ENCODE results near the gene CEP112.

The CEP112 gene

GRCh38 chr17:66191593-66192377 lies at the start of gene CEP112:
Gene CEP112 (minus strand): TSS chr17:66192133.
- peak; percentile 86 for DNase-seq

GRCh38 chr17:66240630-66241029 lies 48.7 kb upstream of the CEP112 start:
- no peak for DNase-seq

GRCh38 chr17:66240013-66240412 lies 48.1 kb upstream of the CEP112 start:
- no peak for DNase-seq

GRCh38 chr17:66235377-66235994 lies 43.6 kb upstream of the CEP112 start:
- DNase-seq: no peak

GRCh38 chr17:66234611-66235010 lies 42.7 kb upstream of the CEP112 start:
- DNase-seq: no peak

GRCh38 chr17:66233023-66233753 lies 41.3 kb upstream of the CEP112 start:
- DNase-seq: no peak

- DNase-seq: no peak
Measured at GRCh38 chr17:66230922-66231591, 39.1 kb upstream of the CEP112 start.

GRCh38 chr17:66229783-66230538 lies 38.0 kb upstream of the CEP112 start:
- no peak for DNase-seq

- no peak for DNase-seq
Measured at GRCh38 chr17:66228887-66229782, 37.2 kb upstream of the CEP112 start, which contains the start of gene APOH. Gene APOH (minus strand): TSS chr17:66229415. CDS start chr17:66229379, 36 bp downstream.

GRCh38 chr17:66227212-66228045 lies 35.5 kb upstream of the CEP112 start:
- no peak for DNase-seq

- no peak for DNase-seq
Measured at GRCh38 chr17:66222798-66223350, 30.9 kb upstream of the CEP112 start.

GRCh38 chr17:66221755-66222530 lies 30.0 kb upstream of the CEP112 start:
- no peak for DNase-seq

- no peak for DNase-seq
Measured at GRCh38 chr17:66221343-66221742, 29.4 kb upstream of the CEP112 start.

- DNase-seq: no peak
Measured at GRCh38 chr17:66220079-66220835, 28.3 kb upstream of the CEP112 start.

- no peak for DNase-seq
Measured at GRCh38 chr17:66215529-66215911, 23.6 kb upstream of the CEP112 start.

GRCh38 chr17:66214884-66215528 lies 23.1 kb upstream of the CEP112 start:
- DNase-seq: no peak

GRCh38 chr17:66211047-66211810 lies 19.3 kb upstream of the CEP112 start:
- no peak for DNase-seq
